ENCODE data around the gene CUL1.

The CUL1 gene

DNA sequence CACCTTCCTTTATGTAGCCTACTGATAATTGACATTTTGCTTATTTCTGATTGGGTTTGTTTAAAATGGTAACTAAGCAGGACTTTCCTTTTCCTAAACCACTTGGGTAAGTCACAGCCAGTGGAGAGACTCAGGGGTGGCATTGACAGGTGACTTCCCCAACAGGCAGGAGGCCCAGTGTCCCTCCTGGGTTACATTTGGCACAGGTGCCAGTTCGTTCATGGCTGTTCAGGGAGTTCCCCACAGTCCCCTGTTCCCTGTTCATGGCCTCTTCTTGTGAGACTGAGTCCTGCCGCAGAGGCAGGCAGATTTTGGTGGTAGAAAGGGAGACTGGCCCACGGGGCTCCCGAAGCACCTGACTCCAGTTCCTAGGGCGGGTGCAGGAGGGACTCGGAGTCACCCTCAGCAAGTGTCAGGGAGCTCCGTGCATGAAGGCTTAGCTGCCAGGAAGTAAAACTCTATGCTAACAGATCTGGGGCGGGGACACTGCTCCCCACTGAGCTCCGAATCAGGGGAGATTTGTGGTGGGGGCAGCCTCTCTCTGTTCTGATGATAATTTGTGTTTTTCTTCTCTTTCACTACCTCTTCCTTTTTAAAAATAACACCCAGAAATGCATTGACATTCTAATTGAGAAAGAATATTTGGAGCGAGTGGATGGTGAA is 101.3 kb downstream of the CUL1 start:
- no peak for TF ChIP-seq CTBP1 (IDR thresholded peaks at IDR 0.05; ENCODE audit: borderline replicate concordance)
- TF ChIP-seq FOXM1 (IDR thresholded peaks at IDR 0.05; ENCODE audit: borderline replicate concordance), result no peak
- TF ChIP-seq NFRKB (IDR thresholded peaks at IDR 0.05), result no peak
- TF ChIP-seq FOXK2 (IDR thresholded peaks at IDR 0.05), result no peak
- no peak for DNase-seq (ENCODE audit: extremely low spot score)
- ChIA-PET POLR2A (no interaction called here), CTCF (no interaction called here)

DNA sequence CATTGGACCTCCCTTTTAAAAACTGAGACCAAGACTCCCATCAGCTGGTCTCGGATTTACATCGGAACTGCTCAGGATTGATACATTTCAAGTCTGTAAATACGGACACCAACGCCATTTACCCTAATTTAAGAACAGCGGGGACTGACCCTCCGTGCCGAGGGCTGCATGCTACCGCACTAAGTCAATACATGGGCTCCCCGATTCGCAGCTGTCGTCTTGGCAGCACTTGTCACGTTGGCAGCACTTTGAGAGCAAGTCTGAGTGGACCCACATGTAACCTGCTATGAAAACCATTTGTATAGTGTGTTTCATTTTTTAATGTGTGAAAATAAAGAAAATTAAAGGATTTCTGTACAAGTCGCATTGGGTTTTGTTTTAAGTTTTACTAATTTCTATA is 102.0 kb downstream of the CUL1 start:
- ChIA-PET POLR2A (no interaction called here), CTCF (no interaction called here)
- no peak for TF ChIP-seq CTBP1 (IDR thresholded peaks at IDR 0.05; ENCODE audit: borderline replicate concordance)
- TF ChIP-seq FOXK2 (IDR thresholded peaks at IDR 0.05), result no peak
- TF ChIP-seq L3MBTL2 (conservative IDR thresholded peaks at IDR 0.05), result no peak
- no peak for TF ChIP-seq HDGF (IDR thresholded peaks at IDR 0.05; ENCODE audit: borderline replicate concordance)
- TF ChIP-seq ELF4 (IDR thresholded peaks at IDR 0.05), result no peak
- no peak for TF ChIP-seq SUZ12 (IDR thresholded peaks at IDR 0.05)
- TF ChIP-seq LEF1 (IDR thresholded peaks at IDR 0.05; ENCODE audit: borderline replicate concordance), result no peak
- TF ChIP-seq TARDBP (IDR thresholded peaks at IDR 0.05), result no peak
- TF ChIP-seq NFRKB (IDR thresholded peaks at IDR 0.05), result no peak
- TF ChIP-seq FOXM1 (IDR thresholded peaks at IDR 0.05; ENCODE audit: borderline replicate concordance), result no peak
- TF ChIP-seq ZNF384 (IDR thresholded peaks at IDR 0.05), result no peak
- TF ChIP-seq ARNT (IDR thresholded peaks at IDR 0.05), result no peak
- TF ChIP-seq SP1 (IDR thresholded peaks at IDR 0.05), result no peak
- TF ChIP-seq FOXA1 (IDR thresholded peaks at IDR 0.05), result no peak
- TF ChIP-seq, protein P1, sequence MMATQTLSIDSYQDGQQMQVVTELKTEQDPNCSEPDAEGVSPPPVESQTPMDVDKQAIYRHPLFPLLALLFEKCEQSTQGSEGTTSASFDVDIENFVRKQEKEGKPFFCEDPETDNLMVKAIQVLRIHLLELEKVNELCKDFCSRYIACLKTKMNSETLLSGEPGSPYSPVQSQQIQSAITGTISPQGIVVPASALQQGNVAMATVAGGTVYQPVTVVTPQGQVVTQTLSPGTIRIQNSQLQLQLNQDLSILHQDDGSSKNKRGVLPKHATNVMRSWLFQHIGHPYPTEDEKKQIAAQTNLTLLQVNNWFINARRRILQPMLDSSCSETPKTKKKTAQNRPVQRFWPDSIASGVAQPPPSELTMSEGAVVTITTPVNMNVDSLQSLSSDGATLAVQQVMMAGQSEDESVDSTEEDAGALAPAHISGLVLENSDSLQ (IDR thresholded peaks at IDR 0.05), result no peak
- no peak for TF ChIP-seq BHLHE40 (IDR thresholded peaks at IDR 0.05; ENCODE audit: borderline replicate concordance)
- no peak for DNase-seq (ENCODE audit: extremely low spot score)

DNA sequence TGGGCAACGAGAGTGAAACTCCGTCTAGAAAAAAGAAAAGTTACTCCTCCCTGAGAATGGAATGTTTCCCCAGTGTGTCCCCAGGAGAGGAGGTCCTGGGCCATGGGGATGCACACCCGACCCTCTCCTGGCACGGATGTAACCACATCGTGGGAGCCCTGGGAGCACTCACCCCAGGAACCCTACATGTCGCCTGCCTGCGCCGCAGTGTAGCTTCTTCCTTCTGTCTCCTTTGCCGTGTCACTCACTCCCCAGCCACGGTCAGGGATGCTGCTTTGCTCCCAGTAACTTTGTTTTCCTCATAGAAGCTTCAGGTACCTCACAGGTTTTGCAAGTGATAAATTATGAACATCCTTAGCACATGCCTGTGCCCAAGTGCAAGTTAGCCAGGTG is 103.4 kb downstream of the CUL1 start:
- DNase-seq (ENCODE audit: extremely low spot score), result no peak
- CTCF ChIA-PET, result no interaction called here
- POLR2A ChIA-PET, result interaction anchor here (1.4 kb wide), 1 partner anchor 139 kb away, joined by 6 read pairs; no protein-coding TSS in a partner anchor
- TF ChIP-seq BHLHE40 (IDR thresholded peaks at IDR 0.05; ENCODE audit: borderline replicate concordance), result no peak
- no peak for TF ChIP-seq HDGF (IDR thresholded peaks at IDR 0.05; ENCODE audit: borderline replicate concordance)

DNA sequence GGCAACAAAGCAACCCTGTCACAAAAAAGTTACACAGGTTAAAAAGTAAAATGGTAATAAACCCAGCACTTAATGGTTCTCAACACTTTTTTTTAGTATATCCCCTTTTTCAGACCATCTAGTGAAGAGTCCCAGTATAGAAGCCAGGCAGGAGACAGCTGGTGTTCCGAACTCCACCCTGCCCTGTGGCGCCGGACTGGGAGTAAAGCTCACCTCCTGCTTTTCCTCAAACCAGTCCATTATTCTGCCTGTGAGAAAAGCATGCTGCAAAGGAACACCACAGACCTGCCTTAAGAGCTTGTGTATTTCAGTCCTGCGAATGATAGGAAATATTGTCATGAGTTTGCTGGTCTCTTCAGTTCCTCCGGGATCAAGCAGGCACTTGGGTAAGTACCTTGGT is 104.4 kb downstream of the CUL1 start:
- ChIA-PET CTCF (no interaction called here), POLR2A (interaction anchor here (1.4 kb wide), 1 partner anchor 138 kb away, joined by 6 read pairs; no protein-coding TSS in a partner anchor)
- TF ChIP-seq FOXK2 (IDR thresholded peaks at IDR 0.05) (no peak), ZNF384 (IDR thresholded peaks at IDR 0.05) (no peak), L3MBTL2 (conservative IDR thresholded peaks at IDR 0.05) (no peak), FOXM1 (IDR thresholded peaks at IDR 0.05; ENCODE audit: borderline replicate concordance) (no peak), LEF1 (IDR thresholded peaks at IDR 0.05; ENCODE audit: borderline replicate concordance) (no peak), ELF4 (IDR thresholded peaks at IDR 0.05) (no peak), TARDBP (IDR thresholded peaks at IDR 0.05) (no peak), CTBP1 (IDR thresholded peaks at IDR 0.05; ENCODE audit: borderline replicate concordance) (no peak), FOXA1 (IDR thresholded peaks at IDR 0.05) (no peak)
- TF ChIP-seq, protein P1 (IDR thresholded peaks at IDR 0.05), result no peak
- no peak for DNase-seq (ENCODE audit: extremely low spot score)

DNA sequence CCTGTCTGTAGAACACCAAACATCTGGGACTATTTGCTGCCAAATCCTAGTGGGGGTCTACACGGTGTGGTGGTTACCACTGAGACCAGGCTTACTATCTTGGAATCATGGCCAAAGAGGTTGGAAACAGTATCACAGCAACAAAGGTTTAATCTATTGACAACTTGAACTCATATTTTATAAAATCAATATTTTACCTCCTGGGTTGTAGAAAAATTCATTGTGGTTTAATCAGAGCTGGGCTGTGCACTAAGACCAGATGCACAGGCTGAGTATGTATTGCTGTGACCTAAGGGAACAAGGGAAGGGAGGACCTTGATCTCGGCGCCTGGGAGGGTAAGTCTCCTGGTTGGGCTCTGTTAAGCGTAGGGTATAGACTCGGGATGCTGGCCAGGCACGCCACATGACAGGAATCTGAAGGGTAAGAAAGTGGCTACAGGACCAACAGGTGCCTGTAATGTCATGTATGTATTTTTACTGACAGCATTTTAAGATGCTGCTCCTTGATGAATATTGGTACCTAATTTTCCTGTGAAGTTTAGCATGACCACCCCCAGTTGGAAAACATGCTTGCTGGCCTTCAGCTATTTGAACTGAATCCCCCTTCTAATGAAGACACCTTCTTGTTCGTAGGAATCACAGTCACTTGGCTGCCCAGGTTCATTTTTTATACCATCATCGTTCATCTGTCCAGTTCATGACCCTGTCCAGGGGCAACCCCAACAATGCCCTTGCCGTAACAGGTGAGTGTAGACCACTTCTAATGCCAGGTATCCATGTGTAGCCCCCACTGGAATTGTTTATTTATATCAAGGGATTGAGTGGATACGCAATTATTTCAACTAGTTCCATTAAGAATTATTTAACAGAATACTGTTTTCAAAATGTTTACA is 105.9 kb downstream of the CUL1 start:
- no peak for DNase-seq (ENCODE audit: extremely low spot score)
- ChIA-PET POLR2A (no interaction called here), CTCF (no interaction called here)
- TF ChIP-seq ARNT (IDR thresholded peaks at IDR 0.05) (no peak), NFRKB (IDR thresholded peaks at IDR 0.05) (no peak), BHLHE40 (IDR thresholded peaks at IDR 0.05; ENCODE audit: borderline replicate concordance) (no peak), CTBP1 (IDR thresholded peaks at IDR 0.05; ENCODE audit: borderline replicate concordance) (no peak), LEF1 (IDR thresholded peaks at IDR 0.05; ENCODE audit: borderline replicate concordance) (no peak)
- TF ChIP-seq, protein P1 (IDR thresholded peaks at IDR 0.05), result no peak

DNA sequence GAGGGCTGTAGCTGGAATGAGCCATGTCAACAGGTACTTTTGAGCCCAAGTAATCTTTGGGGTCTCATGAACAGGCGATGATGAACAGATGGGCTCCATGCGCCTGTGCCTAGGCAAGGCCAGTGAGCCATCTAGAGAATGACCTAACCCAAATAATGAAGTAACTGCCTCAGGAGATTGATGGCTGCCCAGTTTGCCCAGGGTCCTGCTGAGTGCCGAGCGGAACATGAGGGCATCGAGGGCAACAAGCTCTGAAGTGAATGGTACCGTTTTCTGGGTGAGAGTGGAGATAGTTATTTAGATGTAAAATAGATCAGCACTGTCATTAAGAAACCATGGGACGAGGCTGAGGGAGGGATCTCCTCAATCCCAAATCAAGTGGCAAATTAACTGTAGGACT is 107.5 kb downstream of the CUL1 start:
- POLR2A ChIA-PET, result no interaction called here
- TF ChIP-seq, protein P1 (IDR thresholded peaks at IDR 0.05), result no peak
- no peak for TF ChIP-seq FOXM1 (IDR thresholded peaks at IDR 0.05; ENCODE audit: borderline replicate concordance)
- no peak for TF ChIP-seq NFRKB (IDR thresholded peaks at IDR 0.05)
- TF ChIP-seq ELF4 (IDR thresholded peaks at IDR 0.05), result no peak
- TF ChIP-seq ZNF384 (IDR thresholded peaks at IDR 0.05), result no peak
- no peak for TF ChIP-seq TARDBP (IDR thresholded peaks at IDR 0.05)
- no peak for TF ChIP-seq SP1 (IDR thresholded peaks at IDR 0.05)
- TF ChIP-seq HDGF (IDR thresholded peaks at IDR 0.05; ENCODE audit: borderline replicate concordance), result no peak
- TF ChIP-seq LEF1 (IDR thresholded peaks at IDR 0.05; ENCODE audit: borderline replicate concordance), result no peak
- no peak for TF ChIP-seq FOXK2 (IDR thresholded peaks at IDR 0.05)
- no peak for DNase-seq (ENCODE audit: extremely low spot score)
- CTCF ChIA-PET, result interaction anchor here (0.6 to 1.1 kb wide), 2 partner anchors 230 to 446 kb away, joined by 3 to 10 read pairs; no protein-coding TSS in a partner anchor

Measured in HEK293T (cell line).